Vagina (tissue), 2 donors: Measurements from ENCODE around the gene NLRP10. TPM values are rescaled to one million over a fixed set of nuclear protein-coding genes. Genes with fewer than 3 reads are reported as not detected.

Experiments
- DNase-seq, 2 donors: peaks; one replicate each; pipeline ENCODE4 v3.0.0-alpha.2; 2017; ENCODE audit errors: extremely low spot score in 2 of 2
- H3K27ac ChIP-seq: fragments of 200-600 bp; sonication (generic); one replicate; pipeline ENCODE4 v1.5.1; 2019
- H3K27me3 ChIP-seq: fragments of 200-600 bp; sonication (generic); one replicate; pipeline ENCODE4 v1.5.1; 2019
- H3K36me3 ChIP-seq, 2 donors: fragments of 200-600 bp; sonication (generic); one replicate each; pipeline ENCODE4 v1.5.1; 2017 to 2019
- H3K4me1 ChIP-seq: fragments of 200-600 bp; sonication (generic); one replicate; pipeline ENCODE4 v1.5.1; 2019
- H3K4me3 ChIP-seq, 2 donors: fragments of 200-600 bp; sonication (generic); 1 replicate in 1 of 2; 2 replicates in 1 of 2; pipeline ENCODE4 v1.5.1; 2016 to 2019
- H3K9me3 ChIP-seq: fragments of 200-600 bp; sonication (generic); one replicate; pipeline ENCODE4 v1.5.1; 2019
- POLR2A ChIP-seq, 2 donors: fragments of 450-650 bp; IDR thresholded peaks; one replicate each; pipeline ENCODE4 v1.6.1; 2017; ENCODE audit warnings: antibody characterized with exemption in 2 of 2, mild to moderate bottlenecking in 2 of 2, moderate library complexity in 2 of 2
- POLR2AphosphoS5 ChIP-seq, 2 donors: sonication (generic); formaldehyde crosslinking; IDR thresholded peaks; one replicate each; pipeline ENCODE4 v1.9.0; 2017; ENCODE audit warnings: antibody characterized with exemption in 2 of 2, mild to moderate bottlenecking in 2 of 2, low read depth in 1 of 2; ENCODE audit not compliant: insufficient read depth in 1 of 2
- intact Hi-C: fragments of 100-400 bp; cut with DNase I; formaldehyde crosslinking; loops from one replicate; pipeline ENCODE4 v1.15.1; 2023
- total RNA-seq: library from RNA; depleted of rRNA; stranded (reverse); fragments of >200 nt; gene quantifications from one replicate; pipeline ENCODE4 v1.2.3, GENCODE V29; 2016
- TF ChIP-seq, protein P1 (sequence below), 3 experiments: fragments of 450-650 bp in 2 of 3; fragments of 200-600 bp in 1 of 3; sonication (generic) in 1 of 3; IDR thresholded peaks; one replicate each; pipeline ENCODE4 v1.5.1; 2017 to 2019; ENCODE audit warnings: antibody characterized with exemption in 3 of 3, mild to moderate bottlenecking in 2 of 3, moderate library complexity in 2 of 3

The NLRP10 gene
- total RNA-seq, 1 donor from 2014 or later = not detected

GRCh38 chr11:7955191-7955590, 10.1 kb downstream of the NLRP10 start:
- no peak for DNase-seq
- Histone ChIP-seq H3K36me3 (no peaks in the 10 kb centered on the region), H3K4me1 (no peaks in the 10 kb centered on the region), H3K9me3 (no peaks in the 10 kb centered on the region), H3K27me3 (no peaks in the 10 kb centered on the region), H3K27ac (no peak overlapping the region), H3K4me3 (no peak overlapping the region)
- intact Hi-C loops = no loop called here
- TF ChIP-seq POLR2AphosphoS5 (IDR thresholded peaks at IDR 0.05; ENCODE audit: insufficient read depth in 1 of 2, low read depth in 1 of 2) (no peak), POLR2A (IDR thresholded peaks at IDR 0.05) (no peak)
- TF ChIP-seq, protein P1, sequence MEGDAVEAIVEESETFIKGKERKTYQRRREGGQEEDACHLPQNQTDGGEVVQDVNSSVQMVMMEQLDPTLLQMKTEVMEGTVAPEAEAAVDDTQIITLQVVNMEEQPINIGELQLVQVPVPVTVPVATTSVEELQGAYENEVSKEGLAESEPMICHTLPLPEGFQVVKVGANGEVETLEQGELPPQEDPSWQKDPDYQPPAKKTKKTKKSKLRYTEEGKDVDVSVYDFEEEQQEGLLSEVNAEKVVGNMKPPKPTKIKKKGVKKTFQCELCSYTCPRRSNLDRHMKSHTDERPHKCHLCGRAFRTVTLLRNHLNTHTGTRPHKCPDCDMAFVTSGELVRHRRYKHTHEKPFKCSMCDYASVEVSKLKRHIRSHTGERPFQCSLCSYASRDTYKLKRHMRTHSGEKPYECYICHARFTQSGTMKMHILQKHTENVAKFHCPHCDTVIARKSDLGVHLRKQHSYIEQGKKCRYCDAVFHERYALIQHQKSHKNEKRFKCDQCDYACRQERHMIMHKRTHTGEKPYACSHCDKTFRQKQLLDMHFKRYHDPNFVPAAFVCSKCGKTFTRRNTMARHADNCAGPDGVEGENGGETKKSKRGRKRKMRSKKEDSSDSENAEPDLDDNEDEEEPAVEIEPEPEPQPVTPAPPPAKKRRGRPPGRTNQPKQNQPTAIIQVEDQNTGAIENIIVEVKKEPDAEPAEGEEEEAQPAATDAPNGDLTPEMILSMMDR (IDR thresholded peaks at IDR 0.05) = no peak

GRCh38 chr11:7949934-7950333, 15.3 kb downstream of the NLRP10 start:
- TF ChIP-seq POLR2AphosphoS5 (IDR thresholded peaks at IDR 0.05; ENCODE audit: insufficient read depth in 1 of 2, low read depth in 1 of 2) = no peak
- TF ChIP-seq, protein P1 (IDR thresholded peaks at IDR 0.05) = no peak
- no peak for TF ChIP-seq POLR2A (IDR thresholded peaks at IDR 0.05)
- DNase-seq = no peak
- Histone ChIP-seq H3K36me3 (no peaks in the 10 kb centered on the region), H3K9me3 (no peaks in the 10 kb centered on the region), H3K27me3 (no peaks in the 10 kb centered on the region), H3K4me3 (no peak overlapping the region), H3K4me1 (no peaks in the 10 kb centered on the region), H3K27ac (no peak overlapping the region)
- intact Hi-C loops = no loop called here

- Histone ChIP-seq H3K4me3 (no peak overlapping the region), H3K36me3 (no peaks in the 10 kb centered on the region), H3K4me1 (no peaks in the 10 kb centered on the region), H3K9me3 (no peaks in the 10 kb centered on the region), H3K27ac (no peak overlapping the region), H3K27me3 (no peaks in the 10 kb centered on the region)
- DNase-seq = no peak
- intact Hi-C loops = no loop called here
- no peak for TF ChIP-seq POLR2A (IDR thresholded peaks at IDR 0.05)
- TF ChIP-seq, protein P1 (IDR thresholded peaks at IDR 0.05) = no peak
- TF ChIP-seq POLR2AphosphoS5 (IDR thresholded peaks at IDR 0.05; ENCODE audit: insufficient read depth in 1 of 2, low read depth in 1 of 2) = no peak
Observed at GRCh38 chr11:7944123-7944522, 21.1 kb downstream of the NLRP10 start.

GRCh38 chr11:7941608-7942007, 23.6 kb downstream of the NLRP10 start, which contains the start of gene OR10A3:
TSS of gene OR10A3 (minus strand) at chr11:7941708. CDS start at chr11:7939520, 2,188 bp downstream.
- Histone ChIP-seq H3K9me3 (no peaks in the 10 kb centered on the region), H3K36me3 (no peaks in the 10 kb centered on the region), H3K4me3 (no peak within 1 kb of the TSS), H3K27me3 (no peaks in the 10 kb centered on the region), H3K27ac (no peak within 1 kb of the TSS), H3K4me1 (no peaks in the 10 kb centered on the region)
- no peak for DNase-seq
- intact Hi-C loops = no loop called here
- no peak for TF ChIP-seq POLR2AphosphoS5 (IDR thresholded peaks at IDR 0.05; ENCODE audit: insufficient read depth in 1 of 2, low read depth in 1 of 2)
- no peak for TF ChIP-seq POLR2A (IDR thresholded peaks at IDR 0.05)

DNA sequence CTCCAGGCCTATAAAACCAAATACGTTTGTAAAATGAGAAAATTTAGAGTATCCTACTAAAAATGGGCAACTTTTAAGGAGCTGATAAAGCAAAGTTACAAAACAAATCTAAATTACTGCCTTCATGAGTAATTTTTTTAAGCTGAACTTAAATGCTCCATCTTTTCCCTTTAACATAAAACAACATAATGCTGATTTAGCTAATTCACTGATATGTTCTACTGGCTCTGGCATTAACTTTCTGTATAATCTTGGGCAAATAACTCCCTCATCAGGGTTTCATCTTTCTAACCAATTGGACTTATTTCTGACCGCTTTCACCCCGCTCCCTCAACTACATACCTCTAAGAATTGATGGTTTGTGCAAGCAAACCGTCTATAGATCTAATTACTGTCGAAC, 24.1 kb downstream of the NLRP10 start:
- no peak overlapping the region for H3K4me3 ChIP-seq
- intact Hi-C loops = no loop called here
- TF ChIP-seq POLR2A (IDR thresholded peaks at IDR 0.05) = no peak
- TF ChIP-seq, protein P1 (IDR thresholded peaks at IDR 0.05) = no peak
- no peak for TF ChIP-seq POLR2AphosphoS5 (IDR thresholded peaks at IDR 0.05; ENCODE audit: insufficient read depth in 1 of 2, low read depth in 1 of 2)

More for the DNA sequence above, 24.1 kb downstream of the NLRP10 start:
- no peak for DNase-seq
- Histone ChIP-seq H3K4me1 (no peaks in the 10 kb centered on the region), H3K27ac (no peak overlapping the region), H3K36me3 (no peaks in the 10 kb centered on the region), H3K9me3 (no peaks in the 10 kb centered on the region), H3K27me3 (no peaks in the 10 kb centered on the region)
